ENCODE data around the gene BRSK1.

DNA sequence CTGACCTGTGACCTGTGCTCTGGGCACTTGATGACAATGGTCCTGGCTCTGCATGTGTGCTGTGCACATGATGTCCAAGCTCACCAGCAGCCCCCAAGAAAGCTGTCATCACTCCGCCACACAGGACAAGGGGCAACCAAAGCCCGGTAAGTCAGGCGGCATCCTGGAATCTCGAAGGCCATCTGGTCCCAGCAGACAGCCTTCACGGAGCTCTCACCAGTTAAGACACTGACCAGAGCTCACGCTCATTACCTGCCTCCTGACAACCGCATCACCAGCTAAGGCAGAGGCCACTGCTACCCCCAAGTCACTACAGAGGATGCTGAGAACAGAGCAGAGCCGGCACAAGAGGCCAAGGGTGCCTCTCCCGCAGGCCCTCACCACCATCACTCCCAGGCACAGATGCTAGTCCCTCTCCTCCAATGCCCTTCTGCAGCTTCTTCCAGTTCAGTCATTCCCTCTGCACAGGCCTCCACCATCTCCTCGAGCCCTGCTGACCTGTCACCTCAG, 35.6 kb upstream of the BRSK1 start:
- TF ChIP-seq, protein P1, sequence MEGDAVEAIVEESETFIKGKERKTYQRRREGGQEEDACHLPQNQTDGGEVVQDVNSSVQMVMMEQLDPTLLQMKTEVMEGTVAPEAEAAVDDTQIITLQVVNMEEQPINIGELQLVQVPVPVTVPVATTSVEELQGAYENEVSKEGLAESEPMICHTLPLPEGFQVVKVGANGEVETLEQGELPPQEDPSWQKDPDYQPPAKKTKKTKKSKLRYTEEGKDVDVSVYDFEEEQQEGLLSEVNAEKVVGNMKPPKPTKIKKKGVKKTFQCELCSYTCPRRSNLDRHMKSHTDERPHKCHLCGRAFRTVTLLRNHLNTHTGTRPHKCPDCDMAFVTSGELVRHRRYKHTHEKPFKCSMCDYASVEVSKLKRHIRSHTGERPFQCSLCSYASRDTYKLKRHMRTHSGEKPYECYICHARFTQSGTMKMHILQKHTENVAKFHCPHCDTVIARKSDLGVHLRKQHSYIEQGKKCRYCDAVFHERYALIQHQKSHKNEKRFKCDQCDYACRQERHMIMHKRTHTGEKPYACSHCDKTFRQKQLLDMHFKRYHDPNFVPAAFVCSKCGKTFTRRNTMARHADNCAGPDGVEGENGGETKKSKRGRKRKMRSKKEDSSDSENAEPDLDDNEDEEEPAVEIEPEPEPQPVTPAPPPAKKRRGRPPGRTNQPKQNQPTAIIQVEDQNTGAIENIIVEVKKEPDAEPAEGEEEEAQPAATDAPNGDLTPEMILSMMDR (IDR thresholded peaks at IDR 0.05) = no peak
- no peak for TF ChIP-seq POLR2AphosphoS5 (IDR thresholded peaks at IDR 0.05; ENCODE audit: insufficient read depth in 1 of 2, low read depth in 1 of 2)
- TF ChIP-seq POLR2A (IDR thresholded peaks at IDR 0.05) = no peak

Data from vagina (tissue), 2 donors.